Skin epidermis (tissue), 12 donors: Measurements from ENCODE around the gene TYMP.

Source experiments
- H3K27ac ChIP-seq, 21 experiments: fragments of 200-600 bp; sonication (generic) in 11 of 21; one replicate each; pipeline ENCODE4 v1.5.0; 2020; ENCODE audit warnings: mild to moderate bottlenecking in 3 of 21, inconsistent platforms in 2 of 21, moderate library complexity in 2 of 21
- H3K4me3 ChIP-seq, 7 experiments: fragments of 200-600 bp; sonication (generic) in 2 of 7; one replicate each; pipeline ENCODE4 v1.5.0; 2020; ENCODE audit warnings: inconsistent platforms in 2 of 7, mild to moderate bottlenecking in 2 of 7, moderate library complexity in 1 of 7

TYMP gene

DNA sequence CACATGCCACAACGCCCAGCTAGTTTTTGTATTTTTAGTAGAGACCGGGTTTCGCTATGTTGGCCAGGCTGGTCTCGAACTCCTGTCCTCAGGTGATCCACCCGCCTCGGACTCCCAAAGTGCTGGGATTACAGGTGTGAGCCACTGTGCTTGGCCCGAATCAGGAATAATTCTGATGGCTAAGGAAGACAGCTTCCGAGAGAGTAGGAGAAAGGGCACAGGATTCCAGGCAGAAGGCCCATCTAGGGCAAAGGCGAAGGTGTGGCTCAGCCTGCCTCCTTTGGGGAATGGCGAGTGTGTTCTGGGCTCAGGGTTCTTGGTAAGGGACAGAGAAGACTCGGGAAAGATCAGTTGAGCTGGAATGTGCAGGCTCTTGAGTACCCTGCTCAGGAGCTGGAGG is 34.5 kb upstream of the TYMP start:
- Histone ChIP-seq H3K4me3 (peak overlapping the region in 1 of 7 experiments; percentile 64), H3K27ac (peak overlapping the region in 3 of 21 experiments; percentile 77 to 92 (median 92))

- Histone ChIP-seq H3K27ac (peak overlapping the region in 19 of 21 experiments; percentile 34 to 92 (median 77)), H3K4me3 (peak overlapping the region; percentile 47 to 64 (median 52))
These were observed 33.8 kb upstream of the TYMP start for GRCh38 chr22:50563413-50564160.

- peak within 1 kb of the TSS; percentile 47 to 64 (median 52) for H3K4me3 ChIP-seq
- peak within 1 kb of the TSS in 19 of 21 experiments; percentile 34 to 92 (median 77) for H3K27ac ChIP-seq
These were observed 33.0 kb upstream of the TYMP start, which contains the start of gene SYCE3 for GRCh38 chr22:50562523-50563412. TSS of gene SYCE3 (minus strand) at chr22:50562919. CDS start at chr22:50556405, 6,514 bp downstream.

- Histone ChIP-seq H3K27ac (peak overlapping the region in 2 of 21 experiments; percentile 43 to 53), H3K4me3 (no peak overlapping the region)
These were observed 31.9 kb upstream of the TYMP start for GRCh38 chr22:50561401-50562358.

DNA sequence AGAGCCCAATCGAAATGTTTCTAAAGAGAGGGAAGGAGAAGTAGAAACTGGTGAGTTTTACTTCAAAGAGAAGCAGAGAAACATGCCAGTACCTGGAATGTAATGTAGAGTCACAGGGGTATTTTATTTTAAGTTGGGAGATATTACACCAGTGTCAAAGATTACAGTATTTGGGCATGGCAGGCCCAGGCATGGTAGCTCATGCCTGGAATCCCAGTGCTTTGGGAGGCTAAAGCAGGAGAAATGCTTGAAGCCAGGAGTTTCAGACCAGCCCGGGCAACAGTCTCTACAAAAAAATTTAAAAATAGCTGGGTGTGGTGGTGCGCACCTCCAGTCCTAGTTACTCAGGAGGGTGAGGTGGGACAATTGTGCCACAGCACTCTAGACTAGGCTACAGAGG is 30.2 kb upstream of the TYMP start:
- peak overlapping the region in 6 of 21 experiments; percentile 24 to 63 (median 40) for H3K27ac ChIP-seq
- no peak overlapping the region for H3K4me3 ChIP-seq

DNA sequence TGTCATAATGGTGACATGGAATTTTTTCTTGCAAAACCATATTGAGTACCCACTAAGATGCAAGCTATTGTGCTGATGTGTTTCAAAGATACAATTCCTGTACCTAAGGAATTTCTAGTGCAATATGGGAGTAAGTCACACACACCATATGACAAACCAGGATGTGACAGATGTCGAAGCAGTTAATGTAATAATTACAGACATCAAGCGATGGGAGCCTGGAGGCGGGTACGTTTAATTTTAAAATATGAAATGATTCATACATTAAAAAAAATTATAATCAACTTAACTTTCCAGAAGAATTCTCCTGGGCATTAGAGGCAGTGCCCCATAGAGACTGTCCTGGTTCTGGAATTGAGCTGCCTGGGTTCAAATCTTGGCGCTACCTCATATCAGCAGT is 26.9 kb upstream of the TYMP start:
- H3K27ac ChIP-seq = no peak overlapping the region
- H3K4me3 ChIP-seq = no peak overlapping the region

GRCh38 chr22:50553310-50553709 is 23.5 kb upstream of the TYMP start:
- no peak overlapping the region for H3K4me3 ChIP-seq
- no peak overlapping the region for H3K27ac ChIP-seq

DNA sequence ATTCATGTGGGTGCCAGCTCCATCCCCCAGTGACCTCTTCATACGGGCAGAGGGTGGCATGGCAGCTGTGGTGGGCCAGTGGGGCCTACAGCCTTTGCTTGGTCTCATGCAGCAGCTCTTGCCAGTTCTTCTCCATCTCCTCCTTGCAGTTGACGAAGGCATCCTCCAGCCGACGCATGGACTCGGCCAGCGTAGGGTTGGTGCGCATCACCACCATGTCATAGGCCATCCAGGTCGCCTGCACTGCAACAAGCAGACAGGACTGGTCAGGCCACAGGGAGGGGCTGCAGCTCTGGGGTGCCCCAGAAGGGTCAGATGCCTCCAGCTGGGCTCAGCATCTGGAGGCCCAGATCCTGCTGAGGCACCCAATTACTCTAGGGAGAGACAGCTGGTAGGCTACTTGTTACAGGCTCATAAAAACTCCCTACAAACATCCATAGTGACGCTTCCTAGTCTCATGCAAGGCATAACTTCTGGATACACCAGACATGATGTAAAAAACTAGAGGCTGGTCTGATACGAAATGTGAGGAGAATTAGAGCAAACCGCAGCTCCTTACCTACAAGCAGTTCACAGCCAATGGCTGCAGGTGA is 21.4 kb upstream of the TYMP start:
- Histone ChIP-seq H3K27ac (no peak overlapping the region), H3K4me3 (no peak overlapping the region)

DNA sequence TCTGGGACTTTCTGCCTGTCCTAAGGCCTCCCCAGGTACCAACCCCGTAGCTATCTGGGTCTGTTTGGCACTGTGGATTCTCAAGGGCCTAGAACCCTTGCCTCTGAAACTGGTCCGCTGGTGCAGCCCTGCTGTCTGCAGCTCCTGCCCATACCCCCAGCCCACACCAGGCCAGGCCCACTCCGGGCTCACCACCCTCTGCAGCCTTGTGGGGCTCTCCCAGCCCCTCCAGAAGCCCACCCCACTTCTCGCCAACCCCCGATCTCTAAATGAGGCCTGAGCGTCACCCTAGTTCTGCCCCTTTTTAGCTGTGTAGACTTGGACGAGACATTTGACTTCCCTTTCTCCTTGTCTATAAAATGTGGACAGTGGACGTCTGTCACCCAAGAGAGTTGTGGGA is 20.6 kb upstream of the TYMP start:
- no peak overlapping the region for H3K27ac ChIP-seq
- H3K4me3 ChIP-seq = no peak overlapping the region

DNA sequence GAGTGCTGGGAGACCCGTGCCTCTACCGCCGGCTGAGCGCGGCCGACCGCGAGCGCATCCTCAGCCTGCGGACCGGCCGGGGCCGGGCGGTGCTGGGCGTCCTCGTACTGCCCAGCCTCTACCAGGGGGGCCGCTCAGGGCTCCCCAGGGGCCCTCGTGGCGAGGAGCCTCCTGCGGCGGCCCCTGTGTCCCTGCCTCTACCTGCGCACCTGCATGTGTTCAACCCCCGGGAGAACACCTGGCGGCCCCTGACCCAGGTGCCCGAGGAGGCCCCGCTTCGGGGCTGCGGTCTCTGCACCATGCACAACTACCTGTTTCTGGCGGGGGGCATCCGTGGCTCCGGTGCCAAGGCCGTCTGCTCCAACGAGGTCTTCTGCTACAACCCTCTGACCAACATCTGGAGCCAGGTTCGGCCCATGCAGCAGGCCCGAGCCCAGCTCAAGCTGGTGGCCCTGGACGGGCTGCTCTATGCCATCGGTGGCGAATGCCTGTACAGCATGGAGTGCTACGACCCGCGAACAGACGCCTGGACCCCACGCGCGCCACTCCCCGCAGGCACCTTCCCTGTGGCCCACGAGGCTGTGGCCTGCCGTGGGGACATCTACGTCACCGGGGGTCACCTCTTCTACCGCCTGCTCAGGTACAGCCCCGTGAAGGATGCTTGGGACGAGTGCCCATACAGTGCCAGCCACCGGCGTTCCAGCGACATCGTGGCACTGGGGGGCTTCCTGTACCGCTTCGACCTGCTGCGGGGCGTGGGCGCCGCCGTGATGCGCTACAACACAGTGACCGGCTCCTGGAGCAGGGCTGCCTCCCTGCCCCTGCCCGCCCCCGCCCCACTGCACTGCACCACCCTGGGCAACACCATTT is 19.3 kb upstream of the TYMP start:
- H3K4me3 ChIP-seq = peak overlapping the region; percentile 2 to 41 (median 30)
- peak overlapping the region in 19 of 21 experiments; percentile 13 to 100 (median 75) for H3K27ac ChIP-seq

DNA sequence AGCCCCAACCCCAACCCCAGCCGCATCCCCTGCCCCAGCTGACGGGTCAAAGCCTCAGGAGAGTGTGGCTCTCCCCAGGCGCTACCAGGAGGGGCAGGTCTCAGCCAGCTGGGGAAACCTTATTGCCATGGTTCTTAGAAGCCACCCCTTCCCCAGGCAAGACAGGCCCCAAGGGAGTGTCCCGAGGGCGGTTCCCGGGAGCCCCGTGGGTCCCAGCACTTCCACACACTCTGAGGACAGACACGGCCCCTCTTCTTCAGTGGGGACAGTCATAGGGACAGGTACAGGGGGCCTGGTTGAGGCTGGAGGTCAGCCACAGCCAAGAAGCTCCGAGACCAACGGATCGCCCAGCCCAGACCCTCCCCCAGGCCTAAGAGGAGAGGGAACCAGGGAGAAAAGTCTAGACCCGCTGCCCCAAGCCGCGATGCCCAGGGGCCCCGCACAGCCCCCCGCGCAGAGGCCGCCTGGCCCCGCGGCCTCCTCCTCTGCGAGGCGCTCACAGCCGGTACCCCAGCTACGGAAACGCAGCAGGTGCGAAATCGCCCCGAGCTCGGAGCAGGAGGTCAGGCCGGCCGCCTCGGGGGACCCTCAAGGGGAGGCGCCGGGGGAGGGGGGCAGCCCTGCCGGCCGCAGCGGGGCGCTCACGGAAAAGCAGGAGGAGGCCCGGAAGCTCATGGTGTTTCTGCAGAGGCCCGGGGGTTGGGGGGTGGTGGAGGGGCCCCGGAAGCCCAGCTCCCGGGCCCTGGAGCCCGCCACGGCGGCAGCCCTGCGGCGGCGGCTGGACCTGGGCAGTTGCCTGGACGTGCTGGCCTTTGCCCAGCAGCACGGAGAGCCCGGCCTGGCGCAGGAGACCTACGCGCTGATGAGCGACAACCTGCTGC is 18.5 kb upstream of the TYMP start:
- peak overlapping the region in 19 of 21 experiments; percentile 13 to 100 (median 75) for H3K27ac ChIP-seq
- peak overlapping the region; percentile 2 to 41 (median 30) for H3K4me3 ChIP-seq

GRCh38 chr22:50547263-50547985 is 17.6 kb upstream of the TYMP start:
- H3K27ac ChIP-seq = peak overlapping the region in 13 of 21 experiments; percentile 30 to 100 (median 89)

DNA sequence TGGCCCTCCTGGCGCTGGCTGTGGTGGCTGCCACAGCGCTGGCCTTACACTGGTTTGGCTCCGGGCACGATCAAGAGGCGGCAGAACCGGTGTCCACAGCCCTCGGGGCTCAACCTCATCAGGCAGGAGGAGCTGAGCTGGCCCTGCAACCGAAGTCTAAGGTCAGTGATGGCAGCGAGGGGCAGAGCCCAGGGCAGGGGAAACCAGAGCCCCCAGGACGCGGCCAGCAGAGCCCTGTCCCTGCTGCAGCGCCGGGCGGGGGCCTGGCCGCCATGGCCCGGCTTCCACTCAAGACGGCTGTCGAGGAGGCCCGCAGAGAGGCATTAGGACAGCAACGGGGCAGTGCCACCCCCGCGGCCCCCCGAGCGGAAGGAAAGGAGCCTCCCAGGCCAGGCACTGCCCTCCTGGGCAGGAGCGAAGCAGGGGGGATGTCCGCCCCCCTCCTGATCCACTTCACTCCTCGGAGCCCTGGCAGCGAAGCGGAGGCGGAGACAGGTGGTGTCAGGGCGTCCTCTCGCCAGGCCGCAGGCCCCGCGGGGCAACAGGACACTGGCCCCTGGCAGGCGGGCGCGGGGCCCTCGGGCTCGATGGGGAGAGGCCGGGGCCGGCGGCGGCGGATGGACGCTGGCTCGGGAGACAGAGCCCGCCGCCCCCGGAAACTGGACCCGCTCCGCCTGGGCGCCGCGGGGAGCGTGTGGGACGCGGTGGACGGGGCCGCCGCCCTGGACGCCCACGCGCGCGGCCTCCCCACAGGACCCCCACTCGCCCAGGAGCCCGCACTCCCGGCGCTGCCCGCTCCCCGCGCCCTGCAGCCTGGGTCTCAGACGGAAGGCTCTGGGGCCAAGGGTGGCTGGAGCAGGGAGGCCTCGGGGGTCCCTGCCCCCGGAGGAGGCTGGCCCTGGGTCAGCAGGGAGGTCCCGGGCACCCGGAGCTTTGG is 16.8 kb upstream of the TYMP start:
- H3K27ac ChIP-seq = peak overlapping the region in 16 of 21 experiments; percentile 30 to 100 (median 92)
- peak overlapping the region in 6 of 7 experiments; percentile 2 to 35 (median 10) for H3K4me3 ChIP-seq

More at GRCh38 chr22:50547263-50547985, 17.6 kb upstream of the TYMP start:
- peak overlapping the region in 6 of 7 experiments; percentile 2 to 35 (median 10) for H3K4me3 ChIP-seq

DNA sequence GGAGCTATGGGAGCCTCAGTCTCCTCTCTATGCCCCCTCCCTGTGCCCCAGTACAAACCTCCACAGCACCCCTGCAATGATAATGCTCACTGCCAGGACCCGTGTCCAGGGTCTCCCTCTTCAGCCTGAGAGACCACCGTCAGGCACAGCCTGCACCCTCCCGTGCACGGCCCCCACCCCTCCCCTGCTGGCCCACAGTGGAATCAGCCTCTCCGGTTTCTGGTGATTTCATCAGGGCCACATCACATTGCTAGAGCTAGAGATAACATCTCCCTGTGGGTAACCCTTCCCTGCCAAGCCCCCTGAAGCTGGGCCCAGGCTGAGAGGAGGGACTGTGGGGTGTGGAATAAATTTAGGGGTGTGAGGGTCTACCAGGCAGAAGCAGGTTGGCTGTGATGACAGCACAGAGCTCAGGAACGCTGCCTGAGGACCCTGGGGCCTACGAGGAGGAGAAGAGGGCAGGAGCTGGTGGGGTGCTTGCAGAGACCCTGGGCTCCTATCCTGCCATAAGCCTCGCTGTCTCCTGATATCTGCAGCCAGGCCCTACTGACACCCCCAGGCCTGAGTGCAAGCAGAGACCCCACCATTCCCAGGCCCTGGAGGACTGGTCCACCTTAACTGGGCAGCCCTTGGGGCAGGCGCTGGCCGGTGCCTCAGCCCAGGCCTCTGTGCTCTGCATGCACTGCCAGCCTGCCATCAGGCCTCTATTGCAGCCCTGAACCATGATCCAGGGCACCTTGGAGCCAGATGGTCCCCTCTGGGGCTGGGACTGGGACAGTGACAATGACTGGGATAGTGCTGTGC is 15.9 kb upstream of the TYMP start, which contains the start of gene KLHDC7B:
Gene KLHDC7B, plus strand, starts transcription at position 378 of the 804 bp plus-strand sequence. Its CDS starts 345 bp downstream, at position 723.
- peak within 1 kb of the TSS in 4 of 7 experiments; percentile 4 to 36 (median 26) for H3K4me3 ChIP-seq
- H3K27ac ChIP-seq = peak within 1 kb of the TSS; percentile 32 to 100 (median 94)
